Liver (tissue), 9 donors: ENCODE measurements around the gene PLA1A. TPM values are rescaled to one million over a fixed set of nuclear protein-coding genes. Genes with fewer than 3 reads are reported as not detected.

ENCODE experiments used
- DNase-seq: peaks from one replicate; pipeline ENCODE4 v3.0.0-alpha.2; 2017; ENCODE audit warnings: low spot score
- H3K27ac ChIP-seq, 2 donors: one replicate each; pipeline ENCODE4 v1.7.0; 2013; ENCODE audit warnings: inconsistent platforms in 2 of 2, low read length in 2 of 2, control low read depth in 1 of 2, low read depth in 1 of 2, mild to moderate bottlenecking in 1 of 2
- H3K27me3 ChIP-seq, 4 donors: one replicate each; pipeline versions ENCODE4 v1.6.1 to v1.7.0; 2013; ENCODE audit warnings: low read length in 3 of 4, inconsistent platforms in 1 of 4, mild to moderate bottlenecking in 1 of 4, moderate library complexity in 1 of 4; ENCODE audit not compliant: control insufficient read depth in 4 of 4, insufficient read depth in 4 of 4
- H3K36me3 ChIP-seq, 4 donors: one replicate each; pipeline versions ENCODE4 v1.6.1 to v1.7.0; 2013; ENCODE audit warnings: low read length in 3 of 4, mild to moderate bottlenecking in 3 of 4, low read depth in 1 of 4, moderate library complexity in 1 of 4; ENCODE audit not compliant: control insufficient read depth in 4 of 4, insufficient read depth in 3 of 4
- H3K4me1 ChIP-seq, 4 donors: one replicate each; pipeline versions ENCODE4 v1.6.1 to v1.7.0; 2013; ENCODE audit warnings: low read length in 3 of 4, mild to moderate bottlenecking in 3 of 4, moderate library complexity in 1 of 4; ENCODE audit not compliant: control insufficient read depth in 4 of 4, insufficient read depth in 4 of 4
- H3K4me3 ChIP-seq, 3 donors: one replicate each; pipeline versions ENCODE4 v1.6.1 to v1.7.0; 2013; ENCODE audit warnings: low read length in 3 of 3, control low read depth in 1 of 3, low read depth in 1 of 3, mild to moderate bottlenecking in 1 of 3
- H3K9ac ChIP-seq, 2 donors: one replicate each; pipeline ENCODE4 v1.7.0; 2013; ENCODE audit warnings: low read length in 2 of 2, mild to moderate bottlenecking in 2 of 2, moderate library complexity in 2 of 2, control low read depth in 1 of 2, low read depth in 1 of 2
- H3K9me3 ChIP-seq, 4 donors: one replicate each; pipeline versions ENCODE4 v1.6.1 to v1.7.0; 2013; ENCODE audit warnings: low read length in 3 of 4; ENCODE audit not compliant: control insufficient read depth in 4 of 4
- ATF3 ChIP-seq: IDR thresholded peaks from 2 replicates; pipeline ENCODE4 v1.6.1; 2016; ENCODE audit warnings: antibody characterized with exemption
- EGR1 ChIP-seq, 2 donors: IDR thresholded peaks; 2 replicates each; pipeline ENCODE4 v1.6.1; 2016 to 2018; ENCODE audit warnings: antibody characterized with exemption in 2 of 2, low read depth in 2 of 2
- FOXA1 ChIP-seq: IDR thresholded peaks from 2 replicates; pipeline ENCODE4 v1.6.1; 2016; ENCODE audit warnings: antibody characterized with exemption
- FOXA2 ChIP-seq: IDR thresholded peaks from 2 replicates; pipeline ENCODE4 v1.6.1; 2016; ENCODE audit warnings: antibody characterized with exemption
- GABPA ChIP-seq, 2 donors: IDR thresholded peaks in 1 of 2; conservative IDR thresholded peaks in 1 of 2; 2 replicates each; pipeline ENCODE4 v1.6.1; 2016; ENCODE audit warnings: antibody characterized with exemption in 2 of 2, mild to moderate bottlenecking in 1 of 2, moderate library complexity in 1 of 2
- HNF4A ChIP-seq, 2 donors: conservative IDR thresholded peaks; 2 replicates each; pipeline ENCODE4 v1.6.1; 2016; ENCODE audit warnings: antibody characterized with exemption in 2 of 2, mild to moderate bottlenecking in 2 of 2
- HNF4G ChIP-seq: IDR thresholded peaks from 2 replicates; pipeline ENCODE4 v1.6.1; 2016; ENCODE audit warnings: antibody characterized with exemption
- JUND ChIP-seq, 2 donors: IDR thresholded peaks; 2 replicates each; pipeline ENCODE4 v1.6.1; 2016; ENCODE audit warnings: antibody characterized with exemption in 2 of 2
- MAX ChIP-seq: IDR thresholded peaks from 2 replicates; pipeline ENCODE4 v1.6.1; 2016; ENCODE audit warnings: antibody characterized with exemption
- NR2F2 ChIP-seq: IDR thresholded peaks from 2 replicates; pipeline ENCODE4 v1.6.1; 2016; ENCODE audit warnings: antibody characterized with exemption
- RAD21 ChIP-seq, 2 donors: IDR thresholded peaks; 2 replicates each; pipeline ENCODE4 v1.6.1; 2016; ENCODE audit warnings: antibody characterized with exemption in 2 of 2, mild to moderate bottlenecking in 2 of 2
- RXRA ChIP-seq, 2 donors: IDR thresholded peaks; 2 replicates each; pipeline ENCODE4 v1.6.1; 2017 to 2018; ENCODE audit warnings: antibody characterized with exemption in 2 of 2, mild to moderate bottlenecking in 1 of 2
- SP1 ChIP-seq: IDR thresholded peaks from 2 replicates; pipeline ENCODE4 v1.6.1; 2018; ENCODE audit warnings: antibody characterized with exemption, mild to moderate bottlenecking
- TAF1 ChIP-seq: conservative IDR thresholded peaks from 2 replicates; pipeline ENCODE4 v1.6.1; 2016; ENCODE audit warnings: antibody characterized with exemption, mild to moderate bottlenecking
- YY1 ChIP-seq: IDR thresholded peaks from 2 replicates; pipeline ENCODE4 v1.6.1; 2016; ENCODE audit warnings: antibody characterized with exemption, mild to moderate bottlenecking
- WGBS: extraction: QIAGEN DNeasy Blood & Tissue Kit; methylation state at CpG from one replicate; pipeline ENCODE4 v1.1.7; 2013; 5-methylcytosine and 5-hydroxymethylcytosine counted together
- polyA plus RNA-seq, 2 donors: library from polyadenylated mRNA; stranded (reverse) in 1 of 2; unstranded in 1 of 2; fragments of 200-250 nt in 1 of 2; fragments of >200 nt in 1 of 2; fragmentation: Nextera tagmentation in 1 of 2; extraction: Ambion mirVana in 1 of 2; gene quantifications; one replicate each; pipeline versions ENCODE4 v1.2.1 to v1.2.3, GENCODE V29; 2013 to 2015
- total RNA-seq, 2 donors: library from RNA; depleted of rRNA; stranded (reverse); fragments of >200 nt; gene quantifications; one replicate each; pipeline ENCODE4 v1.2.3, GENCODE V29; 2014
- TF ChIP-seq, protein P1 (sequence below): fragments of 150-350 bp; IDR thresholded peaks from 2 replicates; pipeline ENCODE4 v1.5.1; 2017; ENCODE audit warnings: improper control_type of control experiment, low read depth, low read length; ENCODE audit not compliant: missing input control
- TF ChIP-seq, protein P2 (sequence below): IDR thresholded peaks from 2 replicates; pipeline ENCODE4 v1.6.1; 2016; ENCODE audit warnings: antibody characterized with exemption, mild to moderate bottlenecking
- donor health status: healthy.
- donor health status: healthy.
- donor health status: healthy.
- donor health status: healthy.
- donor health status: healthy.

PLA1A gene
- total and polyA plus RNA-seq, 4 donors = 6.0 to 63.9 (median 33.0) TPM

GRCh38 chr3:119675188-119675874 lies 77.6 kb downstream of the PLA1A start:
- no peaks in the 10 kb centered on the region for H3K9me3 ChIP-seq
- no peak overlapping the region for H3K4me3 ChIP-seq
- H3K36me3 ChIP-seq = peaks cover 8 to 25% (median 22%) of the 10 kb centered on the region in 4 donors
- no peaks in the 10 kb centered on the region for H3K27me3 ChIP-seq
- DNase-seq = no peak
- H3K4me1 ChIP-seq = peaks cover 0 to 20% (median 14%) of the 10 kb centered on the region in 4 donors
- no peak overlapping the region for H3K9ac ChIP-seq
- H3K27ac ChIP-seq = no peak overlapping the region
- TF ChIP-seq RAD21 (IDR thresholded peaks at IDR 0.05) = no peak
- no peak for TF ChIP-seq HNF4G
- no peak for TF ChIP-seq GABPA (IDR thresholded peaks at IDR 0.05 in 1 of 2, conservative IDR thresholded peaks at IDR 0.05 in 1 of 2)
- TF ChIP-seq, protein P1, sequence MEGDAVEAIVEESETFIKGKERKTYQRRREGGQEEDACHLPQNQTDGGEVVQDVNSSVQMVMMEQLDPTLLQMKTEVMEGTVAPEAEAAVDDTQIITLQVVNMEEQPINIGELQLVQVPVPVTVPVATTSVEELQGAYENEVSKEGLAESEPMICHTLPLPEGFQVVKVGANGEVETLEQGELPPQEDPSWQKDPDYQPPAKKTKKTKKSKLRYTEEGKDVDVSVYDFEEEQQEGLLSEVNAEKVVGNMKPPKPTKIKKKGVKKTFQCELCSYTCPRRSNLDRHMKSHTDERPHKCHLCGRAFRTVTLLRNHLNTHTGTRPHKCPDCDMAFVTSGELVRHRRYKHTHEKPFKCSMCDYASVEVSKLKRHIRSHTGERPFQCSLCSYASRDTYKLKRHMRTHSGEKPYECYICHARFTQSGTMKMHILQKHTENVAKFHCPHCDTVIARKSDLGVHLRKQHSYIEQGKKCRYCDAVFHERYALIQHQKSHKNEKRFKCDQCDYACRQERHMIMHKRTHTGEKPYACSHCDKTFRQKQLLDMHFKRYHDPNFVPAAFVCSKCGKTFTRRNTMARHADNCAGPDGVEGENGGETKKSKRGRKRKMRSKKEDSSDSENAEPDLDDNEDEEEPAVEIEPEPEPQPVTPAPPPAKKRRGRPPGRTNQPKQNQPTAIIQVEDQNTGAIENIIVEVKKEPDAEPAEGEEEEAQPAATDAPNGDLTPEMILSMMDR = no peak
- no peak for TF ChIP-seq NR2F2
- no peak for TF ChIP-seq JUND (IDR thresholded peaks at IDR 0.05)
- no peak for TF ChIP-seq TAF1
- no peak for TF ChIP-seq RXRA (IDR thresholded peaks at IDR 0.05)
- TF ChIP-seq FOXA1 = no peak
- no peak for TF ChIP-seq EGR1 (IDR thresholded peaks at IDR 0.05; ENCODE audit: low read depth in 2 of 2)
- no peak for TF ChIP-seq FOXA2
- WGBS = 94% methylated on average over 5 of the region's 5 CpGs

- peaks cover 8 to 25% (median 17%) of the 10 kb centered on the region in 4 donors for H3K36me3 ChIP-seq
- H3K4me1 ChIP-seq = peaks cover 0 to 20% (median 14%) of the 10 kb centered on the region in 4 donors
- H3K9ac ChIP-seq = peak overlapping the region in 1 of 2 donors; percentile 66
- peak overlapping the region; percentile 65 to 95 (median 89) for H3K4me3 ChIP-seq
- H3K27me3 ChIP-seq = no peaks in the 10 kb centered on the region
- H3K27ac ChIP-seq = peak overlapping the region in 1 of 2 donors; percentile 69
- TF ChIP-seq YY1 (no peak), ATF3 (no peak), RXRA (IDR thresholded peaks at IDR 0.05) (no peak), HNF4A (conservative IDR thresholded peaks at IDR 0.05) (no peak), JUND (IDR thresholded peaks at IDR 0.05) (no peak), FOXA2 (no peak), SP1 (no peak), EGR1 (IDR thresholded peaks at IDR 0.05; ENCODE audit: low read depth in 2 of 2) (no peak), MAX (no peak), GABPA (IDR thresholded peaks at IDR 0.05 in 1 of 2, conservative IDR thresholded peaks at IDR 0.05 in 1 of 2) (no peak), NR2F2 (no peak), FOXA1 (no peak), HNF4G (no peak)
- TF ChIP-seq, protein P1 = no peak
- TF ChIP-seq, protein P2, sequence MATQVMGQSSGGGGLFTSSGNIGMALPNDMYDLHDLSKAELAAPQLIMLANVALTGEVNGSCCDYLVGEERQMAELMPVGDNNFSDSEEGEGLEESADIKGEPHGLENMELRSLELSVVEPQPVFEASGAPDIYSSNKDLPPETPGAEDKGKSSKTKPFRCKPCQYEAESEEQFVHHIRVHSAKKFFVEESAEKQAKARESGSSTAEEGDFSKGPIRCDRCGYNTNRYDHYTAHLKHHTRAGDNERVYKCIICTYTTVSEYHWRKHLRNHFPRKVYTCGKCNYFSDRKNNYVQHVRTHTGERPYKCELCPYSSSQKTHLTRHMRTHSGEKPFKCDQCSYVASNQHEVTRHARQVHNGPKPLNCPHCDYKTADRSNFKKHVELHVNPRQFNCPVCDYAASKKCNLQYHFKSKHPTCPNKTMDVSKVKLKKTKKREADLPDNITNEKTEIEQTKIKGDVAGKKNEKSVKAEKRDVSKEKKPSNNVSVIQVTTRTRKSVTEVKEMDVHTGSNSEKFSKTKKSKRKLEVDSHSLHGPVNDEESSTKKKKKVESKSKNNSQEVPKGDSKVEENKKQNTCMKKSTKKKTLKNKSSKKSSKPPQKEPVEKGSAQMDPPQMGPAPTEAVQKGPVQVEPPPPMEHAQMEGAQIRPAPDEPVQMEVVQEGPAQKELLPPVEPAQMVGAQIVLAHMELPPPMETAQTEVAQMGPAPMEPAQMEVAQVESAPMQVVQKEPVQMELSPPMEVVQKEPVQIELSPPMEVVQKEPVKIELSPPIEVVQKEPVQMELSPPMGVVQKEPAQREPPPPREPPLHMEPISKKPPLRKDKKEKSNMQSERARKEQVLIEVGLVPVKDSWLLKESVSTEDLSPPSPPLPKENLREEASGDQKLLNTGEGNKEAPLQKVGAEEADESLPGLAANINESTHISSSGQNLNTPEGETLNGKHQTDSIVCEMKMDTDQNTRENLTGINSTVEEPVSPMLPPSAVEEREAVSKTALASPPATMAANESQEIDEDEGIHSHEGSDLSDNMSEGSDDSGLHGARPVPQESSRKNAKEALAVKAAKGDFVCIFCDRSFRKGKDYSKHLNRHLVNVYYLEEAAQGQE = no peak
- WGBS = 67% methylated on average over 1 of the region's 1 CpG
- no peak for DNase-seq
- no peaks in the 10 kb centered on the region for H3K9me3 ChIP-seq
These were observed 78.3 kb downstream of the PLA1A start for GRCh38 chr3:119676020-119676419.
